WTC11 (cell line): ENCODE measurements around the gene PRRC2C.

Source experiments
- ELF4 ChIP-seq: sonication (generic); formaldehyde crosslinking; IDR thresholded peaks from 2 replicates; pipeline ENCODE4 v1.8.1; 2022; ENCODE audit warnings: low read depth, mild to moderate bottlenecking, moderate library complexity, missing genetic modification reagents
- GRHL2 ChIP-seq: fragments of 250-450 bp; sonication (Bioruptor Pico); IDR thresholded peaks from 2 replicates; pipeline ENCODE4 v1.8.0; 2022; ENCODE audit warnings: mild to moderate bottlenecking, moderate library complexity; ENCODE audit not compliant: insufficient replicate concordance, severe bottlenecking
- NFYB ChIP-seq: sonication (generic); formaldehyde crosslinking; conservative IDR thresholded peaks from 2 replicates; pipeline ENCODE4 v1.8.0; 2022; ENCODE audit warnings: low read depth, missing genetic modification reagents
- SMAD4 ChIP-seq: sonication (generic); formaldehyde crosslinking; IDR thresholded peaks from 2 replicates; pipeline ENCODE4 v1.8.0; 2022; ENCODE audit warnings: mild to moderate bottlenecking, missing genetic modification reagents
- TEAD4 ChIP-seq: sonication (generic); formaldehyde crosslinking; IDR thresholded peaks from 2 replicates; pipeline ENCODE4 v1.8.0; 2022; ENCODE audit warnings: mild to moderate bottlenecking, missing genetic modification reagents
- ZNF671 ChIP-seq: fragments of 250-450 bp; sonication (Bioruptor Pico); IDR thresholded peaks from 2 replicates; pipeline ENCODE4 v1.8.0; 2021; ENCODE audit warnings: mild to moderate bottlenecking
- TF ChIP-seq, protein P1 (sequence below): sonication (generic); formaldehyde crosslinking; IDR thresholded peaks from 2 replicates; pipeline ENCODE4 v1.8.1; 2022; ENCODE audit warnings: low read depth, mild to moderate bottlenecking, moderate library complexity, missing genetic modification reagents, borderline replicate concordance
- TF ChIP-seq, protein P2 (sequence below): fragments of 200-600 bp; IDR thresholded peaks from 2 replicates; pipeline ENCODE4 v1.8.0; 2022; ENCODE audit warnings: antibody characterized with exemption
- TF ChIP-seq, protein P3 (sequence below): sonication (generic); formaldehyde crosslinking; IDR thresholded peaks from 2 replicates; pipeline ENCODE4 v1.8.1; 2023; ENCODE audit warnings: mild to moderate bottlenecking, missing genetic modification reagents, moderate library complexity
- TF ChIP-seq, protein P4 (sequence below): sonication (generic); formaldehyde crosslinking; IDR thresholded peaks from 2 replicates; pipeline ENCODE4 v1.8.1; 2023; ENCODE audit warnings: mild to moderate bottlenecking, missing genetic modification reagents, moderate library complexity
- TF ChIP-seq, protein P5 (sequence below): sonication (generic); formaldehyde crosslinking; IDR thresholded peaks from 2 replicates; pipeline ENCODE4 v1.8.1; 2022; ENCODE audit warnings: low read depth, missing genetic modification reagents, borderline replicate concordance
- TF ChIP-seq, protein P6 (sequence below): sonication (generic); formaldehyde crosslinking; IDR thresholded peaks from 2 replicates; pipeline ENCODE4 v1.8.0; 2022; ENCODE audit warnings: mild to moderate bottlenecking, missing genetic modification reagents
- TF ChIP-seq, protein P7 (sequence below): sonication (generic); formaldehyde crosslinking; IDR thresholded peaks from 2 replicates; pipeline ENCODE4 v1.8.0; 2022; ENCODE audit warnings: mild to moderate bottlenecking, missing genetic modification reagents

DNA sequence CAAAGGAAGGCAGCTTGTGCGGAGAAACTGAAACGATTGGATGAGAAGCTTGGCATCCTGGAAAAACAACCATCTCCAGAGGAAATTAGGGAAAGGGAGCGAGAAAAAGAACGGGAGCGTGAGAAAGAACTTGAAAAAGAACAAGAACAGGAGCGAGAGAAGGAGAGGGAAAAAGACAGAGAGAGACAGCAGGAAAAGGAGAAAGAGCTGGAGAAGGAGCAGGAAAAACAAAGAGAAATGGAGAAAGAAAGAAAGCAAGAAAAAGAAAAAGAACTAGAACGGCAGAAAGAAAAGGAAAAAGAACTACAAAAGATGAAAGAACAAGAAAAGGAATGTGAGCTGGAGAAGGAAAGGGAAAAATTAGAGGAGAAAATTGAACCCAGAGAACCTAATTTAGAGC lies 47.2 kb downstream of the PRRC2C start:
- TF ChIP-seq, protein P1, sequence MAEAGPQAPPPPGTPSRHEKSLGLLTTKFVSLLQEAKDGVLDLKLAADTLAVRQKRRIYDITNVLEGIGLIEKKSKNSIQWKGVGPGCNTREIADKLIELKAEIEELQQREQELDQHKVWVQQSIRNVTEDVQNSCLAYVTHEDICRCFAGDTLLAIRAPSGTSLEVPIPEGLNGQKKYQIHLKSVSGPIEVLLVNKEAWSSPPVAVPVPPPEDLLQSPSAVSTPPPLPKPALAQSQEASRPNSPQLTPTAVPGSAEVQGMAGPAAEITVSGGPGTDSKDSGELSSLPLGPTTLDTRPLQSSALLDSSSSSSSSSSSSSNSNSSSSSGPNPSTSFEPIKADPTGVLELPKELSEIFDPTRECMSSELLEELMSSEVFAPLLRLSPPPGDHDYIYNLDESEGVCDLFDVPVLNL: no peak
- TF ChIP-seq, protein P2, sequence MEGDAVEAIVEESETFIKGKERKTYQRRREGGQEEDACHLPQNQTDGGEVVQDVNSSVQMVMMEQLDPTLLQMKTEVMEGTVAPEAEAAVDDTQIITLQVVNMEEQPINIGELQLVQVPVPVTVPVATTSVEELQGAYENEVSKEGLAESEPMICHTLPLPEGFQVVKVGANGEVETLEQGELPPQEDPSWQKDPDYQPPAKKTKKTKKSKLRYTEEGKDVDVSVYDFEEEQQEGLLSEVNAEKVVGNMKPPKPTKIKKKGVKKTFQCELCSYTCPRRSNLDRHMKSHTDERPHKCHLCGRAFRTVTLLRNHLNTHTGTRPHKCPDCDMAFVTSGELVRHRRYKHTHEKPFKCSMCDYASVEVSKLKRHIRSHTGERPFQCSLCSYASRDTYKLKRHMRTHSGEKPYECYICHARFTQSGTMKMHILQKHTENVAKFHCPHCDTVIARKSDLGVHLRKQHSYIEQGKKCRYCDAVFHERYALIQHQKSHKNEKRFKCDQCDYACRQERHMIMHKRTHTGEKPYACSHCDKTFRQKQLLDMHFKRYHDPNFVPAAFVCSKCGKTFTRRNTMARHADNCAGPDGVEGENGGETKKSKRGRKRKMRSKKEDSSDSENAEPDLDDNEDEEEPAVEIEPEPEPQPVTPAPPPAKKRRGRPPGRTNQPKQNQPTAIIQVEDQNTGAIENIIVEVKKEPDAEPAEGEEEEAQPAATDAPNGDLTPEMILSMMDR: no peak
- TF ChIP-seq, protein P3, sequence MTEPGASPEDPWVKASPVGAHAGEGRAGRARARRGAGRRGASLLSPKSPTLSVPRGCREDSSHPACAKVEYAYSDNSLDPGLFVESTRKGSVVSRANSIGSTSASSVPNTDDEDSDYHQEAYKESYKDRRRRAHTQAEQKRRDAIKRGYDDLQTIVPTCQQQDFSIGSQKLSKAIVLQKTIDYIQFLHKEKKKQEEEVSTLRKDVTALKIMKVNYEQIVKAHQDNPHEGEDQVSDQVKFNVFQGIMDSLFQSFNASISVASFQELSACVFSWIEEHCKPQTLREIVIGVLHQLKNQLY (CRISPR knock-in tag): no peak
- TF ChIP-seq GRHL2 (CRISPR knock-in tag) (no peak), ZNF671 (no peak), TEAD4 (CRISPR knock-in tag) (no peak), SMAD4 (CRISPR knock-in tag) (no peak), NFYB (CRISPR knock-in tag) (no peak), ELF4 (CRISPR knock-in tag) (no peak)
- TF ChIP-seq, protein P4, sequence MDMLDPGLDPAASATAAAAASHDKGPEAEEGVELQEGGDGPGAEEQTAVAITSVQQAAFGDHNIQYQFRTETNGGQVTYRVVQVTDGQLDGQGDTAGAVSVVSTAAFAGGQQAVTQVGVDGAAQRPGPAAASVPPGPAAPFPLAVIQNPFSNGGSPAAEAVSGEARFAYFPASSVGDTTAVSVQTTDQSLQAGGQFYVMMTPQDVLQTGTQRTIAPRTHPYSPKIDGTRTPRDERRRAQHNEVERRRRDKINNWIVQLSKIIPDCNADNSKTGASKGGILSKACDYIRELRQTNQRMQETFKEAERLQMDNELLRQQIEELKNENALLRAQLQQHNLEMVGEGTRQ: no peak
- TF ChIP-seq, protein P5, sequence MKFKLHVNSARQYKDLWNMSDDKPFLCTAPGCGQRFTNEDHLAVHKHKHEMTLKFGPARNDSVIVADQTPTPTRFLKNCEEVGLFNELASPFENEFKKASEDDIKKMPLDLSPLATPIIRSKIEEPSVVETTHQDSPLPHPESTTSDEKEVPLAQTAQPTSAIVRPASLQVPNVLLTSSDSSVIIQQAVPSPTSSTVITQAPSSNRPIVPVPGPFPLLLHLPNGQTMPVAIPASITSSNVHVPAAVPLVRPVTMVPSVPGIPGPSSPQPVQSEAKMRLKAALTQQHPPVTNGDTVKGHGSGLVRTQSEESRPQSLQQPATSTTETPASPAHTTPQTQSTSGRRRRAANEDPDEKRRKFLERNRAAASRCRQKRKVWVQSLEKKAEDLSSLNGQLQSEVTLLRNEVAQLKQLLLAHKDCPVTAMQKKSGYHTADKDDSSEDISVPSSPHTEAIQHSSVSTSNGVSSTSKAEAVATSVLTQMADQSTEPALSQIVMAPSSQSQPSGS (CRISPR knock-in tag): no peak
- TF ChIP-seq, protein P6, sequence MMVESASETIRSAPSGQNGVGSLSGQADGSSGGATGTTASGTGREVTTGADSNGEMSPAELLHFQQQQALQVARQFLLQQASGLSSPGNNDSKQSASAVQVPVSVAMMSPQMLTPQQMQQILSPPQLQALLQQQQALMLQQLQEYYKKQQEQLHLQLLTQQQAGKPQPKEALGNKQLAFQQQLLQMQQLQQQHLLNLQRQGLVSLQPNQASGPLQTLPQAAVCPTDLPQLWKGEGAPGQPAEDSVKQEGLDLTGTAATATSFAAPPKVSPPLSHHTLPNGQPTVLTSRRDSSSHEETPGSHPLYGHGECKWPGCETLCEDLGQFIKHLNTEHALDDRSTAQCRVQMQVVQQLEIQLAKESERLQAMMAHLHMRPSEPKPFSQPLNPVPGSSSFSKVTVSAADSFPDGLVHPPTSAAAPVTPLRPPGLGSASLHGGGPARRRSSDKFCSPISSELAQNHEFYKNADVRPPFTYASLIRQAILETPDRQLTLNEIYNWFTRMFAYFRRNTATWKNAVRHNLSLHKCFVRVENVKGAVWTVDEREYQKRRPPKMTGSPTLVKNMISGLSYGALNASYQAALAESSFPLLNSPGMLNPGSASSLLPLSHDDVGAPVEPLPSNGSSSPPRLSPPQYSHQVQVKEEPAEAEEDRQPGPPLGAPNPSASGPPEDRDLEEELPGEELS (CRISPR knock-in tag): no peak
- TF ChIP-seq, protein P7, sequence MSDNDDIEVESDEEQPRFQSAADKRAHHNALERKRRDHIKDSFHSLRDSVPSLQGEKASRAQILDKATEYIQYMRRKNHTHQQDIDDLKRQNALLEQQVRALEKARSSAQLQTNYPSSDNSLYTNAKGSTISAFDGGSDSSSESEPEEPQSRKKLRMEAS (CRISPR knock-in tag): no peak
